SU-DHL-6 (cell line): ENCODE data around the gene UNK.

Experiments
- CTCF ChIP-seq: fragments of 200-600 bp; sonication (generic); IDR thresholded peaks from one replicate; pipeline ENCODE4 v1.5.1; 2017; ENCODE audit warnings: antibody characterized with exemption, mild to moderate bottlenecking, low read length, moderate library complexity; ENCODE audit not compliant: insufficient read depth, poor library complexity, severe bottlenecking
- EZH2phosphoT487 ChIP-seq: fragments of 200-600 bp; sonication (generic), shearing (Covaris generic); conservative IDR thresholded peaks from 2 replicates; pipeline ENCODE4 v1.6.1; 2018; ENCODE audit warnings: mild to moderate bottlenecking, antibody characterized with exemption, low read length, moderate library complexity, mixed read lengths

GRCh38 chr17:75763613-75764416, 20.8 kb upstream of the UNK start:
- TF ChIP-seq CTCF, result no peak
- TF ChIP-seq EZH2phosphoT487, result no peak
